Activated naive CD8-positive, alpha-beta T cell treated with anti-CD3 and anti-CD28 coated beads for 36 hours (primary cell): ENCODE data around the gene SLC2A14. TPM values are rescaled to one million over a fixed set of nuclear protein-coding genes. Genes with fewer than 3 reads are reported as not detected.
"Not testable (repeated sequence)": the region's sequence is repeated elsewhere in the genome, so short reads cannot be mapped to it uniquely, and the experiment has no call there.

Source experiments
- DNase-seq: peaks from one replicate; pipeline ENCODE4 v3.0.0; 2021
- H3K27ac Mint-ChIP-seq: one replicate; pipeline ENCODE4 v1.8.0; 2022; ENCODE audit warnings: mild to moderate bottlenecking, moderate library complexity, mixed read lengths
- H3K27me3 Mint-ChIP-seq: one replicate; pipeline ENCODE4 v1.8.0; 2022; ENCODE audit warnings: mild to moderate bottlenecking, mixed read lengths
- H3K36me3 Mint-ChIP-seq: one replicate; pipeline ENCODE4 v1.8.0; 2021; ENCODE audit warnings: mild to moderate bottlenecking, mixed read lengths
- H3K4me1 Mint-ChIP-seq: one replicate; pipeline ENCODE4 v1.8.0; 2021; ENCODE audit warnings: mixed read lengths
- H3K4me3 Mint-ChIP-seq: one replicate; pipeline ENCODE4 v1.8.0; 2022; ENCODE audit warnings: mild to moderate bottlenecking, moderate library complexity, mixed read lengths
- H3K9me3 Mint-ChIP-seq: one replicate; pipeline ENCODE4 v1.8.0; 2022; ENCODE audit warnings: mixed read lengths
- total RNA-seq, 2 experiments: library from RNA; stranded (reverse); gene quantifications; one replicate each; pipeline ENCODE4 v1.2.3, GENCODE V29; 2021

SLC2A14 gene
- total RNA-seq, 2 experiments from 2014 or later = 0.08 TPM; not detected in 1

- DNase-seq, H3K27ac Mint-ChIP-seq, H3K4me3 Mint-ChIP-seq, H3K4me1 Mint-ChIP-seq, H3K36me3 Mint-ChIP-seq, H3K27me3 Mint-ChIP-seq, H3K9me3 Mint-ChIP-seq: not testable (repeated sequence)
Observed at GRCh38 chr12:7833201-7833600, 39.5 kb downstream of the SLC2A14 start.

GRCh38 chr12:7832059-7832696 is 40.5 kb downstream of the SLC2A14 start:
- no peak overlapping the region for H3K4me3 Mint-ChIP-seq

GRCh38 chr12:7829737-7830136 is 43.0 kb downstream of the SLC2A14 start:
- H3K4me1 Mint-ChIP-seq, H3K27me3 Mint-ChIP-seq, H3K36me3 Mint-ChIP-seq, H3K4me3 Mint-ChIP-seq, H3K9me3 Mint-ChIP-seq, H3K27ac Mint-ChIP-seq, DNase-seq: not testable (repeated sequence)

More at GRCh38 chr12:7832059-7832696, 40.5 kb downstream of the SLC2A14 start:
- Mint-ChIP-seq H3K4me1 (peaks cover 2% of the 10 kb centered on the region), H3K27ac (no peak overlapping the region), H3K36me3 (no peaks in the 10 kb centered on the region), H3K9me3 (no peaks in the 10 kb centered on the region), H3K27me3 (no peaks in the 10 kb centered on the region)
- peak; percentile 21 for DNase-seq

GRCh38 chr12:7825754-7826153 is 47.0 kb downstream of the SLC2A14 start:
- H3K4me1 Mint-ChIP-seq, DNase-seq, H3K27me3 Mint-ChIP-seq, H3K27ac Mint-ChIP-seq, H3K9me3 Mint-ChIP-seq, H3K4me3 Mint-ChIP-seq, H3K36me3 Mint-ChIP-seq: not testable (repeated sequence)

- H3K9me3 Mint-ChIP-seq = no peaks in the 10 kb centered on the region
- no peak overlapping the region for H3K4me3 Mint-ChIP-seq
- no peaks in the 10 kb centered on the region for H3K36me3 Mint-ChIP-seq
- no peaks in the 10 kb centered on the region for H3K4me1 Mint-ChIP-seq
- no peaks in the 10 kb centered on the region for H3K27me3 Mint-ChIP-seq
- peak; percentile 50 for DNase-seq
- H3K27ac Mint-ChIP-seq = no peak overlapping the region
Observed at GRCh38 chr12:7806863-7807487, 65.7 kb downstream of the SLC2A14 start.

GRCh38 chr12:7806319-7806718 is 66.4 kb downstream of the SLC2A14 start:
- not testable (repeated sequence) for H3K27ac Mint-ChIP-seq, H3K9me3 Mint-ChIP-seq, H3K4me1 Mint-ChIP-seq, H3K27me3 Mint-ChIP-seq, H3K4me3 Mint-ChIP-seq, H3K36me3 Mint-ChIP-seq, DNase-seq

- Mint-ChIP-seq H3K9me3 (no peaks in the 10 kb centered on the region), H3K36me3 (no peaks in the 10 kb centered on the region), H3K4me1 (no peaks in the 10 kb centered on the region), H3K27me3 (no peaks in the 10 kb centered on the region), H3K4me3 (no peak overlapping the region), H3K27ac (no peak overlapping the region)
- no peak for DNase-seq
Observed at GRCh38 chr12:7801460-7801859, 71.3 kb downstream of the SLC2A14 start.

GRCh38 chr12:7798750-7799308 is 73.9 kb downstream of the SLC2A14 start:
- H3K36me3 Mint-ChIP-seq, H3K9me3 Mint-ChIP-seq, H3K27ac Mint-ChIP-seq, H3K4me1 Mint-ChIP-seq, H3K4me3 Mint-ChIP-seq, H3K27me3 Mint-ChIP-seq, DNase-seq: not testable (repeated sequence)

GRCh38 chr12:7797698-7798398 is 74.9 kb downstream of the SLC2A14 start:
- Mint-ChIP-seq H3K4me1 (no peaks in the 10 kb centered on the region), H3K4me3 (no peak overlapping the region), H3K36me3 (no peaks in the 10 kb centered on the region), H3K27ac (no peak overlapping the region), H3K9me3 (no peaks in the 10 kb centered on the region), H3K27me3 (no peaks in the 10 kb centered on the region)
- DNase-seq = no peak

- H3K9me3 Mint-ChIP-seq, H3K27ac Mint-ChIP-seq, H3K4me3 Mint-ChIP-seq, H3K36me3 Mint-ChIP-seq, DNase-seq, H3K4me1 Mint-ChIP-seq, H3K27me3 Mint-ChIP-seq: not testable (repeated sequence)
Observed at GRCh38 chr12:7797269-7797668, 75.4 kb downstream of the SLC2A14 start.

- H3K27me3 Mint-ChIP-seq = no peaks in the 10 kb centered on the region
- no peak for DNase-seq
- no peak overlapping the region for H3K27ac Mint-ChIP-seq
- no peak overlapping the region for H3K4me3 Mint-ChIP-seq
- no peaks in the 10 kb centered on the region for H3K9me3 Mint-ChIP-seq
- H3K36me3 Mint-ChIP-seq = no peaks in the 10 kb centered on the region
- H3K4me1 Mint-ChIP-seq = no peaks in the 10 kb centered on the region
Observed at GRCh38 chr12:7793211-7793610, 79.5 kb downstream of the SLC2A14 start.

- DNase-seq, H3K27ac Mint-ChIP-seq, H3K9me3 Mint-ChIP-seq, H3K4me3 Mint-ChIP-seq, H3K4me1 Mint-ChIP-seq, H3K36me3 Mint-ChIP-seq, H3K27me3 Mint-ChIP-seq: not testable (repeated sequence)
Observed at GRCh38 chr12:7788884-7789528, 83.7 kb downstream of the SLC2A14 start, which contains the start of gene NANOG. NANOG (plus strand) TSS chr12:7789402; CDS start chr12:7789615, 213 bp downstream.

- Mint-ChIP-seq H3K27me3 (peaks cover 10% of the 10 kb centered on the region), H3K9me3 (no peaks in the 10 kb centered on the region), H3K36me3 (no peaks in the 10 kb centered on the region), H3K4me3 (no peak overlapping the region), H3K27ac (no peak overlapping the region), H3K4me1 (no peaks in the 10 kb centered on the region)
- DNase-seq = no peak
Observed at GRCh38 chr12:7788294-7788660, 84.4 kb downstream of the SLC2A14 start.

- H3K27me3 Mint-ChIP-seq = peaks cover 10% of the 10 kb centered on the region
- no peaks in the 10 kb centered on the region for H3K4me1 Mint-ChIP-seq
- no peaks in the 10 kb centered on the region for H3K36me3 Mint-ChIP-seq
- H3K9me3 Mint-ChIP-seq = no peaks in the 10 kb centered on the region
- H3K4me3 Mint-ChIP-seq = no peak overlapping the region
- no peak for DNase-seq
- H3K27ac Mint-ChIP-seq = no peak overlapping the region
Observed at GRCh38 chr12:7787574-7788293, 85.0 kb downstream of the SLC2A14 start.

- DNase-seq = no peak
- Mint-ChIP-seq H3K4me1 (no peaks in the 10 kb centered on the region), H3K27me3 (peaks cover 10% of the 10 kb centered on the region), H3K9me3 (no peaks in the 10 kb centered on the region), H3K4me3 (no peak overlapping the region), H3K36me3 (no peaks in the 10 kb centered on the region), H3K27ac (no peak overlapping the region)
Observed at GRCh38 chr12:7784701-7785100, 88.0 kb downstream of the SLC2A14 start.
